ENCODE measurements around the gene TMC1.

DNA sequence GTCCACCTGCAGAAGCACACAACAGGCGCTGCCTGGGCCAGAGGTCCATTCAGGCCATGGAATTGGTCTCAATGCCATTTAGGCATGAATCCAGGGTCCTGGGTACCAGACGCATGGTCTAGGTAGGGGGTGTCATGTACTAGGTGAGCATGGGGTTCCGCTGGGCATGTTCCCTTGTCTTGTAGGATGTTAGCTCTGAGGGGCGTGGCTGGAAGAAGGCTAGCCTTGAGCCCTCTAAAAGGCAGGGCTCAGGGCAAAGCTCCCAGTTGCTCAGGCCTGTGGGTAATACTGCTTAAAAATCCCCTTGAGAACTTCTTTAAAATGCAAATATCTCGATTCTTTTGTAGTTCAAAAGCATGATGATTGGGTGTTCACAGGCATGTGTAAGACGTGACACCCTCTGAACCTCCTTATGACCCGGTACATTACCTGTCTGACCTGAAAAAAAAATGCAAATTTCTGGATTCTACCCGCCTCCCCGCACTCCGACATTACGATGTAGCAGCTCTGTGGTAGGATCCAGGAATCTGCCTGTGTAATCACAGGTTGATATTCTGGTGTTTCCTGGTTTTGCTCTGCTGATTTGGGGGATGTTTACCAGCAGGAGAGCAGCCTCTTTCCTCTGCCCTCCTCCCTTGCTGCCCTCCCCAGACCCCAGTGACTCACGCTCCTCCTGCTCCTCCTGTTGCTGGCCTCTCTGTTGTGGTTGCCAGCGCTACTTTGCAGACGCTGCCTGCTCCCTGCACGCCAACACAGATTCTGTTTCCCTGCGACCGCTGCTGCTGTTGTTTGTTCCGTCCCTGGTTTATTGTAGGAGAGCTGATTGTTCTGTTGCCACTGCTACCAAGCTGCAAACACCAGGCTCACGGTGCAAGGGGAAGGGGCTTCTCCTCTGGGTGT, 5.7 kb downstream of the TMC1 start:
- TF ChIP-seq, protein P1, sequence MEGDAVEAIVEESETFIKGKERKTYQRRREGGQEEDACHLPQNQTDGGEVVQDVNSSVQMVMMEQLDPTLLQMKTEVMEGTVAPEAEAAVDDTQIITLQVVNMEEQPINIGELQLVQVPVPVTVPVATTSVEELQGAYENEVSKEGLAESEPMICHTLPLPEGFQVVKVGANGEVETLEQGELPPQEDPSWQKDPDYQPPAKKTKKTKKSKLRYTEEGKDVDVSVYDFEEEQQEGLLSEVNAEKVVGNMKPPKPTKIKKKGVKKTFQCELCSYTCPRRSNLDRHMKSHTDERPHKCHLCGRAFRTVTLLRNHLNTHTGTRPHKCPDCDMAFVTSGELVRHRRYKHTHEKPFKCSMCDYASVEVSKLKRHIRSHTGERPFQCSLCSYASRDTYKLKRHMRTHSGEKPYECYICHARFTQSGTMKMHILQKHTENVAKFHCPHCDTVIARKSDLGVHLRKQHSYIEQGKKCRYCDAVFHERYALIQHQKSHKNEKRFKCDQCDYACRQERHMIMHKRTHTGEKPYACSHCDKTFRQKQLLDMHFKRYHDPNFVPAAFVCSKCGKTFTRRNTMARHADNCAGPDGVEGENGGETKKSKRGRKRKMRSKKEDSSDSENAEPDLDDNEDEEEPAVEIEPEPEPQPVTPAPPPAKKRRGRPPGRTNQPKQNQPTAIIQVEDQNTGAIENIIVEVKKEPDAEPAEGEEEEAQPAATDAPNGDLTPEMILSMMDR (IDR thresholded peaks at IDR 0.05): no peak
- TF ChIP-seq POLR2A (IDR thresholded peaks at IDR 0.05): peak; percentile 48
- TF ChIP-seq EP300 (IDR thresholded peaks at IDR 0.05): no peak

Data from ovary (tissue), 3 donors.